ENCODE data around the gene SLC10A3.

GRCh38 chrX:154457491-154458115, 32.8 kb downstream of the SLC10A3 start:
- TF ChIP-seq EZH2 (IDR thresholded peaks at IDR 0.05): no peak
- no peak for TF ChIP-seq POLR2AphosphoS5 (IDR thresholded peaks at IDR 0.05; ENCODE audit: borderline replicate concordance, low read depth, low read length)

Data from SK-N-MC (cell line).